ENCODE data around the gene HTRA2. TPM values are rescaled to one million over a fixed set of nuclear protein-coding genes. Genes with fewer than 3 reads are reported as not detected.
"Not testable (repeated sequence)": the region's sequence is repeated elsewhere in the genome, so short reads cannot be mapped to it uniquely, and the experiment has no call there.

Gene HTRA2
- total RNA-seq, 2 experiments from 2014 or later = 52.2 to 87.2 TPM

DNA sequence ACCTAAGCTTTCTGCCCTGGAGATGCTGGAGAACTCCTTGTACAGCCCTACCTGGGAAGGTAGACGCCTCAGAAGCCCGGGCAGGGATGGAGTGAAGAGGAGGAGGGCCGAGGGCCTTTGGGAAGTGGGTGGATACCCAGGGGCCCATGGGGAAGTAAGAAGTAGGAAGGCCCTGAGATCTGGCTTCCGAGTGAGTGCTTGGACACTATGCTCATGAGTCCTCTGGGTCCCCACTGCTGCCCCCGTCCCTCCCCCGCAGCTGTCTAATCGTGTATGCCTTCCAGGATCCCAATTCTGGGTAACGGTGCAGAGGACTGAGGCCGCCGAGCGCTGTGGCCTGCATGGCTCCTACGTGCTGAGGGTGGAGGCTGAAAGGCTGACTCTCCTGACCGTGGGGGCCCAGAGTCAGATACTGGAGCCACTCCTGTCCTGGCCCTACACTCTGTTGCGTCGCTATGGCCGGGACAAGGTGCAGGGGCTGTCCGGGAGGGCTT lies 25.9 kb downstream of the HTRA2 start:
- peak overlapping the region; percentile 96 for H3K27ac Mint-ChIP-seq
- ATAC-seq = no peak

DNA sequence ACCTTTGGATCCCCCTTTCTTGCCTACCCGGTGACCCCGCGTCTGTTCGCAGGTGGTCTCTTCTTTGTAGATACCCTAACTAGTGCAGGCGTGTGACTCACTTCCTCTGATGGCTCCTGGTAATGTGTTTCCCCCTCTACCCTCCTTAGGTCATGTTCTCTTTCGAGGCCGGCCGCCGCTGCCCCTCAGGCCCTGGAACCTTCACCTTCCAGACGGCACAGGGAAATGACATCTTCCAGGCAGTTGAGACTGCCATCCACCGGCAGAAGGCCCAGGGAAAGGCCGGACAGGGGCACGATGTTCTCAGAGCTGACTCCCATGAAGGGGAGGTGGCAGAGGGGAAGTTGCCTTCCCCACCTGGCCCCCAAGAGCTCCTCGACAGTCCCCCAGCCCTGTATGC lies 26.4 kb downstream of the HTRA2 start:
- Mint-ChIP-seq H3K9me3 (ENCODE audit: low read depth) (no peaks in the 10 kb centered on the region), H3K27me3 (peaks cover 4% of the 10 kb centered on the region), H3K4me1 (peaks cover 38% of the 10 kb centered on the region), H3K4me3 (peak overlapping the region; percentile 91), H3K36me3 (peaks cover 10% of the 10 kb centered on the region), H3K27ac (no peak overlapping the region)
- CTCF ChIA-PET = interaction anchor here (1.3 to 15.0 kb wide), 4 partner anchors 11 to 31 kb away, joined by 3 to 124 read pairs (median 8); no protein-coding TSS in a partner anchor
- no peak for DNase-seq
- no peak for ATAC-seq

More for the DNA sequence above, 25.9 kb downstream of the HTRA2 start:
- peak overlapping the region; percentile 91 for H3K4me3 Mint-ChIP-seq
- H3K4me1 Mint-ChIP-seq = peaks cover 37% of the 10 kb centered on the region
- DNase-seq = no peak
- no peaks in the 10 kb centered on the region for H3K9me3 Mint-ChIP-seq (ENCODE audit: low read depth)
- H3K27me3 Mint-ChIP-seq = peaks cover 8% of the 10 kb centered on the region
- H3K36me3 Mint-ChIP-seq = peaks cover 10% of the 10 kb centered on the region
- CTCF ChIA-PET = interaction anchor here (0.8 to 15.0 kb wide), 6 partner anchors 11 to 31 kb away, joined by 3 to 124 read pairs (median 4); no protein-coding TSS in a partner anchor

DNA sequence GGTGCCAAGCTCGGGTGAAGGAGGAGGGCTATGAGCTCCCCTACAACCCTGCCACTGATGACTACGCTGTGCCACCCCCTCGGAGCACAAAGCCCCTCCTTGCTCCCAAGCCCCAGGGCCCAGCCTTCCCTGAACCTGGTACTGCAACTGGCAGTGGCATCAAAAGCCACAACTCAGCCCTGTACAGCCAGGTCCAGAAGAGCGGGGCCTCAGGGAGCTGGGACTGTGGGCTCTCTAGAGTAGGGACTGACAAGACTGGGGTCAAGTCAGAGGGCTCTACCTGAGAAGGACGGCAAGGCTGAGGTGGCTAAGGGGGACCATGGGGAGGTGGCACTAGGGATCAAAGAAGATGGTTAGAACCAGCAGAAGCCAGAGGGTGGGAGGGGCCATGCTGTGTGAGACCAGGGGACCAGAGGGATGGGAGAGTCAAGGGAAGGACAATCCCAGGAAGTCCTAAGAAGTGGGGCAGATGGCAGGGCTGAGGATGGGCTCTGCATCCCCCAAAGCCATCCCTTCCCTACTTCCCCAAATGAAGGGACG lies 27.2 kb downstream of the HTRA2 start:
- no peak for DNase-seq
- peaks cover 10% of the 10 kb centered on the region for H3K36me3 Mint-ChIP-seq
- H3K27me3 Mint-ChIP-seq = peaks cover 5% of the 10 kb centered on the region
- no peak overlapping the region for H3K27ac Mint-ChIP-seq
- CTCF ChIA-PET = interaction anchor here (0.5 to 15.0 kb wide), 6 partner anchors 10 to 81 kb away, joined by 3 to 124 read pairs (median 4); no protein-coding TSS in a partner anchor
- peaks cover 36% of the 10 kb centered on the region for H3K4me1 Mint-ChIP-seq
- peak overlapping the region; percentile 91 for H3K4me3 Mint-ChIP-seq
- no peaks in the 10 kb centered on the region for H3K9me3 Mint-ChIP-seq (ENCODE audit: low read depth)
- no peak for ATAC-seq

DNA sequence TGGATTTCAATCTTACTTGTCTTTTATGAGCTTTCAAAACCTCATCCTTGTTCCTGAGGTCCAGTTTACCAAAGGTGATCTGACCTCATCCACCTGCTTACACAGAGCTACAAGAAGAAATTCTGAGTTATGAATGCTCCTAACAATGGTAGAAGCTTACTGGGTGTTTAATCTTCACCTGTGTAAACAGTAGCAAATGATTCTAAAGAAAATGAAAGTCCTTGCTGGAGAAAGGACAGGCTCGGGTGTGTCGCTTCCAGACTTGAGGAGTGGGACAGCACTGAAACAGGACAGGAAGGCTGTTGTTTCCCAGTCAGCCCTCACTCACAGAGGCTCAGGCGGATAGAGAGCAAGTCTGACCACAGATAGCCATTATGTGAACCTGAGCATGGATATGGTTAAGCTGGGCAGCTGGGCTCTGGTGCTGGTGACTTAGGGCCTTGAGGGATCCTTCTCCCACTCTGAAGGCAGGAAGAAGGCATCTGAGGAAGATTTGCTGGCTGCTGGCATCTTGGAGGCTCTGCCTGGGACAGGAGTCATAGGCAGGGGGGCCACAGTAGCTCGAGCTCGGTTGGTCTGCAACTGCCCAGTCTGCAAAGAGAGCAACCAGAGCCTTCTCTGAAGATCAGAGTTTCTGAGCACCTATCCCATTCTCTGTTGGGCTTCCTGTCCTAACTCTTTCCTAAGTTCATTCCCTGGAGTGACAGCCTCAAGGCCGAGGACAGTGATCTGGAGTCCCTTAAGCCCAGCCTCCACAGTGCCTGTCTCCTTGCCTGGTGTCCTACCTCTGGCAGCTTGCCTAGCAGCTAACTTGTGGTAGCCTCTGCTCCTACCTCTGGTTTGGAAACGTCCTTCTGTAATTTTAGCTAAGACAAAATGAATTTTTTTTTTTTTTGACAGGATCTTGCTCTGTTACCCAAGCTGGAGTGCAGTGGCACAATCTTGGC lies 28.8 kb downstream of the HTRA2 start:
- Mint-ChIP-seq H3K36me3 (peaks cover 12% of the 10 kb centered on the region), H3K9me3 (ENCODE audit: low read depth) (no peaks in the 10 kb centered on the region), H3K27ac (no peak overlapping the region), H3K4me1 (peaks cover 34% of the 10 kb centered on the region), H3K27me3 (peaks cover 5% of the 10 kb centered on the region), H3K4me3 (no peak overlapping the region)
- ATAC-seq (no peak), DNase-seq (no peak)
- CTCF ChIA-PET = interaction anchor here (1.2 to 1.7 kb wide), 6 partner anchors 9 to 76 kb away, joined by 3 to 5 read pairs (median 4); partner anchors contain the start of genes CCDC142 and TTC31

DNA sequence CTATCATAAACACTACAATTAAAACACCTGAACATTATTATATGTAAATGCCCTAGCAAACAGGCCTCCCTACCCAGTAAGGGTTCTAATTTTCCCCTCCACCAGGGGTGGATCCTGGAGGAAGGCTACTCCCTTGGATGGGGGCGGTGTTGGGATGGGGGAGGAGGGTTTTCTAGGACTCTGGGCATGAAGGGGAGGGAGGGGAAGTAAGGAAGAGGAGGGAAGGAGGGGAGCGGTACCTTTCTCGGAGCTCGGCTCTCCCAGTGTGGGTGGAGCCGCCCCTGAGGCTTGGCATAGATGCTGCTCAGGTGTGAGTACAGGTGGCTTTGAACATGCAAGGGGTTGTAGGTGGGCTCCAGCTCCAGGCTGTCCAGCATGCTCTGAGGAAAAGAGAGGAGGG lies 30.2 kb downstream of the HTRA2 start:
- no peak overlapping the region for H3K4me3 Mint-ChIP-seq
- DNase-seq (no peak), ATAC-seq (no peak)
- H3K36me3 Mint-ChIP-seq = peaks cover 11% of the 10 kb centered on the region
- no peaks in the 10 kb centered on the region for H3K9me3 Mint-ChIP-seq (ENCODE audit: low read depth)
- H3K27ac Mint-ChIP-seq = no peak overlapping the region
- CTCF ChIA-PET = interaction anchor here (1.4 kb wide), 1 partner anchor 9 kb away, joined by 3 read pairs; no protein-coding TSS in a partner anchor
- peaks cover 13% of the 10 kb centered on the region for H3K27me3 Mint-ChIP-seq
- peaks cover 31% of the 10 kb centered on the region for H3K4me1 Mint-ChIP-seq

DNA sequence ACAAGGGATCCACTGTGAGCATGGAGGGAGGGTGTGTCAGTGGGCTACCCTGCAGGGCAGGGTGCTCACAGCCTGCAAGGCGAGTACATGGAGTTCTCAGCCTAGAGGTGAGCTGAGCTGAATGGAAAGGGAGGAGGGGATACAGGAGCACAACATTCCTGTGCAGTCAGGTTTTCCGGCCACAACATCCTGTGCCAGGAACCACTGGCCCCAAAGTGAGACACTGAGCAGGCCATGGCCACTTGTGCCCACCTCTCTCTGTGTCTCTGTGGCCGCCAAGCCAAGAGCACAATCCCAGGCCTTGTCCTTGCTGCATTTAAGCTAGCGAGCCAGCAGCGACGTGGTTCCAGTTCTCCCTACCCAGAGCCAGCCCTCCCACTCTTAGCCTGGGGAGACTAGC lies 30.9 kb downstream of the HTRA2 start:
- peaks cover 13% of the 10 kb centered on the region for H3K27me3 Mint-ChIP-seq
- H3K4me3 Mint-ChIP-seq = no peak overlapping the region
- ATAC-seq = peak; percentile 24
- peaks cover 11% of the 10 kb centered on the region for H3K36me3 Mint-ChIP-seq
- no peak overlapping the region for H3K27ac Mint-ChIP-seq
- CTCF ChIA-PET = interaction anchor here (1.4 kb wide), 1 partner anchor 8 kb away, joined by 3 read pairs; no protein-coding TSS in a partner anchor
- H3K9me3 Mint-ChIP-seq (ENCODE audit: low read depth) = no peaks in the 10 kb centered on the region
- no peak for DNase-seq
- peaks cover 29% of the 10 kb centered on the region for H3K4me1 Mint-ChIP-seq

DNA sequence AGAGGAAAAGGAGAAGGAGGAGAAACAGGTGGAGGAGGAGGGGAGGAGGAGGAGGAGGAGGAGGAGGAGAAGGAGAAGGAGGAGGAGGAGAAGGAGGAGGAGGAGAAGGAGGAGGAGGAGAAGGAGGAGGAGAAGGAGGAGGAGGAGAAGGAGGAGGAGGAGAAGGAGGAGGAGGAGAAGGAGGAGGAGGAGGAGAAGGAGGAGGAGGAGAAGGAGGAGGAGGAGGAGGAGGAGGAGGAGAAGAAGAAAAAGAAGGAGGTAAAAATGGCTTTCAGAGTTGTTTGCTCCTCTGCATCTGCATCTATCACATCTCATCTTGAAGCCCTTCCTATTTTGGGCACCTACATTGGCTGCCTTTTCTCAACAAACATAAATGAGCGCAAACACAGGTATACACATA lies 31.3 kb downstream of the HTRA2 start:
- CTCF ChIA-PET; H3K36me3 Mint-ChIP-seq; DNase-seq; H3K27ac Mint-ChIP-seq; ATAC-seq; H3K9me3 Mint-ChIP-seq (ENCODE audit: low read depth); H3K4me3 Mint-ChIP-seq: not testable (repeated sequence)
- peaks cover 28% of the 10 kb centered on the region for H3K4me1 Mint-ChIP-seq
- peaks cover 13% of the 10 kb centered on the region for H3K27me3 Mint-ChIP-seq

DNA sequence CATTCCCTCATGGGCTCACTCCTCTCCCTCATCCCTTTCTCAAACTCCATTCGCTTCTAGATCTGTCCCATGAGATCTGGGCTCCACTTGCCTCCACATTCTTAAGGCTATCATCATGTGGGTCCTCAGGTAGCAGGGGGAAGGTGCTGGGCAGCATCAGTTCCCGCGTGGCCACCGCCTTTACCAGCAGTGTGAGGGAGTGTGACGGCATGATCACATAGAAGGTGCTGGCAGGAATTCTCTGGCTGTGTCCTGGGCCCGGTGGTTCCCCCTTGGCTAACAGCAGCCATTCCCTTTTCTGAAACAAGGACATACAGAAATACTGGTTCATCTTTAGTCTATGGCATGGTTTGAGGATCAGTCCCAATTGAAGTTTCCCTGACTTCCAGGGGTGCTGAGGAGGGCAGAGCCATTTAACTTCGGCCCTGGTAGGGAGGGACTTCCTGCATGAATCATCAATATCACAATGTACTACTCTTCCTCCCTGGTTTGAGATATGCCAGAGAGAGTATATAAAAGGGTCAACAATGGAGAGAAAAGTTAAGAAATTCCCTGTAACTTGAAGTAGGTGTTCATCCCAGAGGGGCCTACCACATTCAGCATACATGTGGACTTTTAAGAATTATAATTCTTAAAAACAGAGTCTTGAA lies 32.5 kb downstream of the HTRA2 start:
- ATAC-seq = no peak
- peaks cover 13% of the 10 kb centered on the region for H3K27me3 Mint-ChIP-seq
- no peak for DNase-seq
- CTCF ChIA-PET = no interaction called here
- H3K4me1 Mint-ChIP-seq = peaks cover 33% of the 10 kb centered on the region
- H3K27ac Mint-ChIP-seq = no peak overlapping the region
- H3K36me3 Mint-ChIP-seq = peaks cover 4% of the 10 kb centered on the region
- H3K9me3 Mint-ChIP-seq (ENCODE audit: low read depth) = no peaks in the 10 kb centered on the region
- no peak overlapping the region for H3K4me3 Mint-ChIP-seq

DNA sequence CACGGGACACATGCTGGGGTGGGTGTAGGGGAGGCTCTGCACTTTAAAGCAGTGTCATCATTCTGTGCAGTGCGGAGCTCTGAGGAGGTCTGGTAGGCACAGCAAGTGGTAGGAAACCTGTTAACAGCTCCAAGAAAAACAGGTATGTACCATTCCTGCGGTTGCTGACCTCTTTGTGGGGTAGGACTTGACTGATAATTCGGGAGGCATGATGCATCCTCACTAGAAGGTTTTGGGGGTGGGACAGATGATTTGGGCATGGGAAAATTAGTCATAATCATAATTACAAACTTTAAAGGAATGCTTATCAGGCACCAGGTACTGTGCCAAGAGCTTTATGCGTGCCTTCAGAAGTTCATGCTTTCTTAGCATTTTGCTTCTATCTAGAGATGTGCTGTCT lies 34.5 kb downstream of the HTRA2 start:
- peaks cover 2% of the 10 kb centered on the region for H3K36me3 Mint-ChIP-seq
- H3K4me1 Mint-ChIP-seq = peaks cover 49% of the 10 kb centered on the region
- DNase-seq = no peak
- no peak for ATAC-seq
- H3K27me3 Mint-ChIP-seq = peaks cover 13% of the 10 kb centered on the region
- H3K4me3 Mint-ChIP-seq = no peak overlapping the region
- CTCF ChIA-PET = no interaction called here
- H3K27ac Mint-ChIP-seq = no peak overlapping the region
- H3K9me3 Mint-ChIP-seq (ENCODE audit: low read depth) = no peaks in the 10 kb centered on the region

DNA sequence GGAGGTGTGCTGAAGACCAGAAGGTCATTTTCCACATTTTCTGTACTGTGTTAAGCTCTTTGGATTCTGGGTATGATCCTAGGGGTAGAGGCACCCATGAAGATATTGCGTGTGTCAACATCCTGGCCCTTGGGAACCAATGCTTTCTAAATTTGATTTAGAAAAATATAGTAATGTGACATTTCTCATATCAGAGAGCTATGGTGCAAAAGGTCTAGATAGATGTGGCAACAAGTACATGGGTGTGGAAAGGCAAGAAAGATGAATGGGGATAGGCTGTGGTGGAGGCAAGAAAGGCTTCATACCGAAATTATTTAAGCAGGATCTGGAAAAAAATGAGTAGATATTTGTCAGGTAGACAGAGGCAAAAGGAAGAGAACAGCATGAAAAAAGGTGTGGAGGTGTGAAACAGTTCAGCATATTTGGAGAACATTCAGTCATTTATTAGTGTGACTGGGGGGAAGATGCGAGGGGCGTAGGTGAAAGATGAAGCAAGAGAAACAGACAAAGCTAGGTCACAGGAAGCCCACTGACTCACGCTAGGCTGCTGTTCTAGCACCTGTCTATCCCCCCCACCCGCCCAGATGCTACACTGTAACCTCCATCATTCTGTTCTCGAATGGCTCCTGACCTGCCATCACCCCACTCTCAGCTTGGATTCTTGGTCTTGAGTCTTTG lies 36.5 kb downstream of the HTRA2 start:
- no peak overlapping the region for H3K4me3 Mint-ChIP-seq
- peaks cover 13% of the 10 kb centered on the region for H3K27me3 Mint-ChIP-seq
- H3K9me3 Mint-ChIP-seq (ENCODE audit: low read depth) = no peaks in the 10 kb centered on the region
- no peak for DNase-seq
- CTCF ChIA-PET = interaction anchor here (0.6 to 3.8 kb wide), 9 partner anchors 11 to 109 kb away, joined by 3 to 28 read pairs (median 5); partner anchors contain the start of genes CCDC142, DOK1 and TTC31
- H3K4me1 Mint-ChIP-seq = peaks cover 40% of the 10 kb centered on the region
- H3K36me3 Mint-ChIP-seq = peaks cover 2% of the 10 kb centered on the region
- H3K27ac Mint-ChIP-seq = peak overlapping the region; percentile 75
- ATAC-seq = no peak

DNA sequence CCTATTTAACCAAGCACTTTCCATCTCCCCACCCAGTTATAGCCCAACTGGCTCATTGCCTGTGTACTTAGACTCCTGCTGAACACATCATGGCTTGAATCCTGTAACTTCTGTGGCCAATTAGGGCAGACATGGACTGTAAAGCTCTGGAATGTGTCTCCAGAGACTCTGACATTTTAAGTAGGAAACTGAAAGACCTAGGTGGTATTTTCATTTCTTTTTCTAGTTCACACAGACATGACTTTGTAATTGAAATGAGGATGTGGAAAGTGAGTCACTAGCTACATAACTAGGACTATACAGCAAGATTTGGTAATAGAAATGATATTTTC lies 37.0 kb downstream of the HTRA2 start:
- H3K4me1 Mint-ChIP-seq = peaks cover 38% of the 10 kb centered on the region
- H3K4me3 Mint-ChIP-seq = no peak overlapping the region
- H3K27ac Mint-ChIP-seq = peak overlapping the region; percentile 75
- no peaks in the 10 kb centered on the region for H3K9me3 Mint-ChIP-seq (ENCODE audit: low read depth)
- ATAC-seq (no peak), DNase-seq (no peak)
- CTCF ChIA-PET = interaction anchor here (1.4 to 3.8 kb wide), 6 partner anchors 11 to 110 kb away, joined by 4 to 28 read pairs (median 9); partner anchors contain the start of gene DOK1
- H3K36me3 Mint-ChIP-seq = peaks cover 2% of the 10 kb centered on the region
- peaks cover 10% of the 10 kb centered on the region for H3K27me3 Mint-ChIP-seq

DNA sequence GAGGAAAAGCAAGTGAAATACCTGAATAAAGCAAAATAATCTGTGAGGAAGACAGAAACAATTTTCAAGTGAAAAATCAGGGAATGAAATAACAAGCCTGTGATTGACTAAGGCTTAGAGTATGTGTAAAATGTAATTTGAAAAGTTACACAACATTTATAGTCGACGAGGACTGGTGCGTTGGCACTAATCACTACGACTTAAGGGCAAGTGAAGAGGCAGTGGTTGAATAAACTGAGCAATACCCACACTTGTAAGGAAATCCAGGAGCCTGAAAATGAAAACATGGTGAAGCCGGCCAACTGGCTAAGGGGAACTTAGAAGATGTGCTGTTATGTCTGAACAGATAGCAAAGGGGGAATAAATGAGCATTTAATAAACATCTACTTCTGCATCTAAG lies 38.1 kb downstream of the HTRA2 start:
- ATAC-seq = no peak

More for the DNA sequence above, 38.1 kb downstream of the HTRA2 start:
- no peaks in the 10 kb centered on the region for H3K9me3 Mint-ChIP-seq (ENCODE audit: low read depth)
- peaks cover 8% of the 10 kb centered on the region for H3K27me3 Mint-ChIP-seq
- H3K27ac Mint-ChIP-seq = no peak overlapping the region
- no peak overlapping the region for H3K4me3 Mint-ChIP-seq
- CTCF ChIA-PET = interaction anchor here (1.5 to 3.8 kb wide), 5 partner anchors 9 to 36 kb away, joined by 5 to 28 read pairs (median 13); partner anchors contain the start of gene DOK1
- H3K4me1 Mint-ChIP-seq = peaks cover 30% of the 10 kb centered on the region
- no peak for DNase-seq
- H3K36me3 Mint-ChIP-seq = no peaks in the 10 kb centered on the region
